Right lobe of liver (tissue), 4 donors: ENCODE results near the gene PRKG2.

ENCODE experiments used
- CTCF ChIP-seq, 4 donors: fragments of 200-600 bp in 3 of 4; fragments of 450-650 bp in 1 of 4; IDR thresholded peaks; one replicate each; pipeline versions ENCODE4 v1.5.1 to v1.8.0; 2016 to 2022; ENCODE audit warnings: antibody characterized with exemption in 4 of 4, mild to moderate bottlenecking in 2 of 4
- POLR2A ChIP-seq: fragments of 450-650 bp; IDR thresholded peaks from one replicate; pipeline ENCODE4 v1.6.1; 2017; ENCODE audit warnings: antibody characterized with exemption, mild to moderate bottlenecking
- donor health status: DM: no; HTN: no; CAD: no.
- donor health status: DM: no; HTN: no; CAD: no.
- donor health status: DM: no; HTN: yes; CAD: no.

DNA sequence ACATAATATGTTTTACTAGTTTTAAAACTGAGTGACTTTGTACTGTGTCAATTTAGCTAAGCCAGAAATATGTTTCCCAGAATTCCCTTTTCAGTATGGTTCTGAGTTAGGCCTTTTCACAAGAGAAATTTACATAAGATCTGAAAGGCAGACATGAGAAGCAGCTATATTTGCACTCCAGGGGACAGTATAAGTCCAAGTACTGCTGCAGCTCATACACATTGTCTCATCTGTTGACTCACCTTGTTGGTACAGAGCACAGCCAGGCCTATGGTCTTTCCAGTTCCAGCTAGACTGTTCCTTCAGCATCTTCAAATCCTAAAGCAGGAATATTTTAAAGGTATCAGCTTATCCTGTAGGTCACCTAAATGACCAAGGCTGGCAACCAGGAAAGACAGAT is 131.0 kb downstream of the PRKG2 start:
- no peak for TF ChIP-seq CTCF (IDR thresholded peaks at IDR 0.05)
- TF ChIP-seq POLR2A: no peak
